B cell (primary cell): Measurements from ENCODE around the gene PTCD2.
"Not testable (repeated sequence)": the region's sequence is repeated elsewhere in the genome, so short reads cannot be mapped to it uniquely, and the experiment has no call there.

Experiments
- CTCF ChIP-seq: fragments of 200-600 bp; IDR thresholded peaks from one replicate; pipeline ENCODE4 v1.8.0; 2022; ENCODE audit warnings: antibody characterized with exemption, mild to moderate bottlenecking
- EZH2 ChIP-seq: IDR thresholded peaks from 2 replicates; pipeline ENCODE4 v1.6.1; 2012; ENCODE audit warnings: borderline replicate concordance, low read depth, mild to moderate bottlenecking, moderate library complexity, low read length; ENCODE audit not compliant: insufficient read depth, poor library complexity, severe bottlenecking

GRCh38 chr5:72404771-72405170 lies 84.6 kb downstream of the PTCD2 start:
- not testable (repeated sequence) for TF ChIP-seq EZH2, CTCF
